Mesothelial cell of epicardium (in vitro differentiated cells): ENCODE measurements around the gene ETS1. TPM values are rescaled to one million over a fixed set of nuclear protein-coding genes. Genes with fewer than 3 reads are reported as not detected.

ENCODE experiments used
- DNase-seq, 2 experiments: peaks; one replicate each; pipeline ENCODE4 v3.0.0; 2021; ENCODE audit warnings: low spot score in 2 of 2; ENCODE audit not compliant: unreplicated experiment in 2 of 2
- H3K27ac Mint-ChIP-seq: 2 replicates; pipeline ENCODE4 v1.8.0; 2021; ENCODE audit warnings: mixed read lengths
- H3K27me3 Mint-ChIP-seq: 2 replicates; pipeline ENCODE4 v1.8.0; 2021; ENCODE audit warnings: low read depth, mixed read lengths
- H3K36me3 Mint-ChIP-seq: 2 replicates; pipeline ENCODE4 v1.8.0; 2021; ENCODE audit warnings: mixed read lengths
- H3K4me1 Mint-ChIP-seq: 2 replicates; pipeline ENCODE4 v1.8.0; 2021; ENCODE audit warnings: mixed read lengths
- H3K4me3 Mint-ChIP-seq: 2 replicates; pipeline ENCODE4 v1.8.0; 2021; ENCODE audit warnings: mild to moderate bottlenecking, moderate library complexity, mixed read lengths
- H3K9me3 Mint-ChIP-seq: 2 replicates; pipeline ENCODE4 v1.8.0; 2021; ENCODE audit warnings: mixed read lengths
- total RNA-seq: library from RNA; stranded (reverse); gene quantifications from 3 replicates; pipeline ENCODE4 v1.2.1, GENCODE V29; 2021
- TF ChIP-seq, protein P1 (sequence below): fragments of 200-600 bp; sonication (generic); IDR thresholded peaks from one replicate; pipeline ENCODE4 v1.5.0; 2021; ENCODE audit warnings: antibody characterized with exemption; ENCODE audit not compliant: unreplicated experiment

The ETS1 gene
- total RNA-seq, 1 donor from 2014 or later = 29.7 TPM

DNA sequence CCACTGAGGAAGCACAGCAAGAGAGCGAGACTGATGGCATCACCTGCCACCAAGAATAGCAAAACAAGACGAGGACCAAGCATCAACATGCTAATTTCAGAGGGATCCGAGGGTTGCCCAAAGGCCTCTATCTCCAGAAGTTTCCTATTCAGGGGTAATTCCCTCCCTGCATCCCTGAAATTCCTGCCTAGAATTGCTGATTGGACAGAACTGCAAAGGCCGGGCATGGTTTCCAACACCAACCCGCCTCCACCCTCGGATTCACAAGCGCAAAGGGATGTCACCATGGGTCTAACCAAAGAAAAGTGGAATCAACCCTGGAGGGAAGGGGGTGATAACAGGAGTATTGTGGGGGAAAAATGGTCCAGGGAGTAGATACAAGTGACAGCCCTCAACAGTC, 28.3 kb upstream of the ETS1 start:
- Mint-ChIP-seq H3K27ac (peak overlapping the region; percentile 36), H3K4me3 (no peak overlapping the region), H3K4me1 (peaks cover 16% of the 10 kb centered on the region), H3K9me3 (no peaks in the 10 kb centered on the region), H3K27me3 (peaks cover 18% of the 10 kb centered on the region), H3K36me3 (no peaks in the 10 kb centered on the region)
- TF ChIP-seq, protein P1, sequence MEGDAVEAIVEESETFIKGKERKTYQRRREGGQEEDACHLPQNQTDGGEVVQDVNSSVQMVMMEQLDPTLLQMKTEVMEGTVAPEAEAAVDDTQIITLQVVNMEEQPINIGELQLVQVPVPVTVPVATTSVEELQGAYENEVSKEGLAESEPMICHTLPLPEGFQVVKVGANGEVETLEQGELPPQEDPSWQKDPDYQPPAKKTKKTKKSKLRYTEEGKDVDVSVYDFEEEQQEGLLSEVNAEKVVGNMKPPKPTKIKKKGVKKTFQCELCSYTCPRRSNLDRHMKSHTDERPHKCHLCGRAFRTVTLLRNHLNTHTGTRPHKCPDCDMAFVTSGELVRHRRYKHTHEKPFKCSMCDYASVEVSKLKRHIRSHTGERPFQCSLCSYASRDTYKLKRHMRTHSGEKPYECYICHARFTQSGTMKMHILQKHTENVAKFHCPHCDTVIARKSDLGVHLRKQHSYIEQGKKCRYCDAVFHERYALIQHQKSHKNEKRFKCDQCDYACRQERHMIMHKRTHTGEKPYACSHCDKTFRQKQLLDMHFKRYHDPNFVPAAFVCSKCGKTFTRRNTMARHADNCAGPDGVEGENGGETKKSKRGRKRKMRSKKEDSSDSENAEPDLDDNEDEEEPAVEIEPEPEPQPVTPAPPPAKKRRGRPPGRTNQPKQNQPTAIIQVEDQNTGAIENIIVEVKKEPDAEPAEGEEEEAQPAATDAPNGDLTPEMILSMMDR = no peak
- no peak for DNase-seq

GRCh38 chr11:128615076-128615475, 27.7 kb upstream of the ETS1 start:
- DNase-seq = no peak
- no peak overlapping the region for H3K4me3 Mint-ChIP-seq
- no peaks in the 10 kb centered on the region for H3K9me3 Mint-ChIP-seq
- no peaks in the 10 kb centered on the region for H3K36me3 Mint-ChIP-seq
- TF ChIP-seq, protein P1 = no peak
- H3K4me1 Mint-ChIP-seq = peaks cover 19% of the 10 kb centered on the region
- H3K27me3 Mint-ChIP-seq = peaks cover 18% of the 10 kb centered on the region
- peak overlapping the region; percentile 5 for H3K27ac Mint-ChIP-seq

- no peaks in the 10 kb centered on the region for H3K36me3 Mint-ChIP-seq
- no peak overlapping the region for H3K27ac Mint-ChIP-seq
- H3K27me3 Mint-ChIP-seq = peaks cover 18% of the 10 kb centered on the region
- TF ChIP-seq, protein P1 = no peak
- H3K9me3 Mint-ChIP-seq = no peaks in the 10 kb centered on the region
- peaks cover 22% of the 10 kb centered on the region for H3K4me1 Mint-ChIP-seq
- no peak overlapping the region for H3K4me3 Mint-ChIP-seq
- DNase-seq = no peak
These were observed 26.7 kb upstream of the ETS1 start for GRCh38 chr11:128614026-128614425.

- Mint-ChIP-seq H3K4me1 (peaks cover 22% of the 10 kb centered on the region), H3K4me3 (no peak overlapping the region), H3K27ac (no peak overlapping the region), H3K27me3 (peaks cover 20% of the 10 kb centered on the region), H3K9me3 (no peaks in the 10 kb centered on the region), H3K36me3 (no peaks in the 10 kb centered on the region)
- DNase-seq = no peak
- TF ChIP-seq, protein P1 = no peak
These were observed 26.1 kb upstream of the ETS1 start for GRCh38 chr11:128613300-128613995.

GRCh38 chr11:128610721-128611617, 23.6 kb upstream of the ETS1 start:
- peaks cover 21% of the 10 kb centered on the region for H3K4me1 Mint-ChIP-seq
- H3K9me3 Mint-ChIP-seq = no peaks in the 10 kb centered on the region
- no peak overlapping the region for H3K4me3 Mint-ChIP-seq
- TF ChIP-seq, protein P1 = no peak
- H3K36me3 Mint-ChIP-seq = no peaks in the 10 kb centered on the region
- peak overlapping the region; percentile 4 for H3K27ac Mint-ChIP-seq
- H3K27me3 Mint-ChIP-seq = peaks cover 19% of the 10 kb centered on the region
- no peak for DNase-seq
